ENCODE results near the gene TTLL9. TPM values are rescaled to one million over a fixed set of nuclear protein-coding genes. Genes with fewer than 3 reads are reported as not detected.

The TTLL9 gene, protein sequence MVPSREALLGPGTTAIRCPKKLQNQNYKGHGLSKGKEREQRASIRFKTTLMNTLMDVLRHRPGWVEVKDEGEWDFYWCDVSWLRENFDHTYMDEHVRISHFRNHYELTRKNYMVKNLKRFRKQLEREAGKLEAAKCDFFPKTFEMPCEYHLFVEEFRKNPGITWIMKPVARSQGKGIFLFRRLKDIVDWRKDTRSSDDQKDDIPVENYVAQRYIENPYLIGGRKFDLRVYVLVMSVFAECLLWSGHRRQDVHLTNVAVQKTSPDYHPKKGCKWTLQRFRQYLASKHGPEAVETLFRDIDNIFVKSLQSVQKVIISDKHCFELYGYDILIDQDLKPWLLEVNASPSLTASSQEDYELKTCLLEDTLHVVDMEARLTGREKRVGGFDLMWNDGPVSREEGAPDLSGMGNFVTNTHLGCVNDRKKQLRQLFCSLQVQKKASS
- total RNA-seq (ENCODE audit: low replicate concordance) = 0.17 and 3.4 TPM in 2 replicates
- long read RNA-seq = 0 reads

DNA sequence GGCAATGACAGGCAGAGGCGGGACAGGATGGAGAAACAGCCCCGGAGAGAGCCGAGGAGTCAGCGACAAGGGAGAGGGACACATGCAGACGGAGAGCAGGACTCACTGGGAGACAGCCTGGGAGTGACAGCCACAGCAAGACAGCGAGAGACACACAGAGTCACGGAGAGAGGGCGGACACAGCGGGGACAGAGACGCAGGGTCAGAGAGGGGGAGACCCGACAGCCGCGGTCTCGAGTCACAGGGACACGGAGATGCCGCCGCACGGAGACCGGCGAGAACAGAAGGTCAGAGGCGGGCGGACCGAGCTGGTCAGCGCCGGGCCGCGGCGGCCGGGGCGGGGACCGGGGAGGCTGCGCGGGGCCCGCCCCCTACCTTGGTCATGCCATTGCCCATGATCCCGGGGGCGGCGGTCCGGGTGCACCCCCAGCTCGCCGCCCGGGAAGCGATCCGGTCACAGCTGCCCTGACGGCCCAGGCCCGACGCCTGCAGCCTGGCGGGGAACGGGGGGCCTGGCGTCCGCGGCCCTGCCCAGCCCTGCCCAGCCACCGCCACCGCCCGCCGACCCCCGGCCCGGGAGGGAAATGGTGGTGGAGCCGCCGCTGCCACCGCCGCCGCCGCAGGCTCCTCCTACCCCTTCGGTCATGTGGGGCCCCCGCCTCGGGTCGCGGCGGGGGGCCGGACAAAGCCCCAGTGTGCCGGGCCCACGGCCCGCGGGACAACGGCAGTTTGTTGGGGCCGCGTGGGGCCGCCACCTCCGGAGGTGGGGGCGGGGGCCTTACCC lies at the start of gene TTLL9, which contains the start of gene DUSP15:
TSS of gene TTLL9 (plus strand) at position 693 of the 784 bp plus-strand sequence. CDS start 493 bp downstream, outside the sequence.
TSS of gene DUSP15 (minus strand) at position 586 of the 784 bp plus-strand sequence. CDS start at position 396, 190 bp downstream.
- H3K27ac Mint-ChIP-seq = peak within 1 kb of the TSS; percentile 79
- peaks cover 17% of the 10 kb centered on the region for H3K4me1 Mint-ChIP-seq (ENCODE audit: unreplicated experiment)
- H3K27me3 Mint-ChIP-seq = peaks cover 57% of the 10 kb centered on the region
- no peaks in the 10 kb centered on the region for H3K36me3 Mint-ChIP-seq
- DNase-seq (ENCODE audit: extremely low spot score, unreplicated experiment) = no peak
- TF ChIP-seq, protein P1, sequence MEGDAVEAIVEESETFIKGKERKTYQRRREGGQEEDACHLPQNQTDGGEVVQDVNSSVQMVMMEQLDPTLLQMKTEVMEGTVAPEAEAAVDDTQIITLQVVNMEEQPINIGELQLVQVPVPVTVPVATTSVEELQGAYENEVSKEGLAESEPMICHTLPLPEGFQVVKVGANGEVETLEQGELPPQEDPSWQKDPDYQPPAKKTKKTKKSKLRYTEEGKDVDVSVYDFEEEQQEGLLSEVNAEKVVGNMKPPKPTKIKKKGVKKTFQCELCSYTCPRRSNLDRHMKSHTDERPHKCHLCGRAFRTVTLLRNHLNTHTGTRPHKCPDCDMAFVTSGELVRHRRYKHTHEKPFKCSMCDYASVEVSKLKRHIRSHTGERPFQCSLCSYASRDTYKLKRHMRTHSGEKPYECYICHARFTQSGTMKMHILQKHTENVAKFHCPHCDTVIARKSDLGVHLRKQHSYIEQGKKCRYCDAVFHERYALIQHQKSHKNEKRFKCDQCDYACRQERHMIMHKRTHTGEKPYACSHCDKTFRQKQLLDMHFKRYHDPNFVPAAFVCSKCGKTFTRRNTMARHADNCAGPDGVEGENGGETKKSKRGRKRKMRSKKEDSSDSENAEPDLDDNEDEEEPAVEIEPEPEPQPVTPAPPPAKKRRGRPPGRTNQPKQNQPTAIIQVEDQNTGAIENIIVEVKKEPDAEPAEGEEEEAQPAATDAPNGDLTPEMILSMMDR (conservative IDR thresholded peaks at IDR 0.05) = no peak
- H3K4me3 Mint-ChIP-seq = peak within 1 kb of the TSS; percentile 94
- no peaks in the 10 kb centered on the region for H3K9me3 Mint-ChIP-seq

DNA sequence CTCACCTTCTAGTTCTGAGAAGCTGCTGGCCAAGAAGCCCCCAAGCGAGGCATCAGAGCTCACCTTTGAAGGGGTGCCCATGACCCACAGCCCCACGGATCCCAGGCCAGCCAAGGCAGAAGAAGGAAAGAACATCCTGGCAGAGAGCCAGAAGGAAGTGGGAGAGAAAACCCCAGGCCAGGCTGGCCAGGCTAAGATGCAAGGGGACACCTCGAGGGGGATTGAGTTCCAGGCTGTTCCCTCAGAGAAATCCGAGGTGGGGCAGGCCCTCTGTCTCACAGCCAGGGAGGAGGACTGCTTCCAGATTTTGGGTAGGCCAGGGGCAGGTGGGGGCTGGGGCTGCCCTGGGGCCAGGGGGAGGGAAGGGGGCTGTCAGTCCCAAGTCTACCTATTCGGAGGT lies 49.0 kb upstream of the TTLL9 start:
- no peak overlapping the region for H3K27ac Mint-ChIP-seq
- no peaks in the 10 kb centered on the region for H3K36me3 Mint-ChIP-seq
- no peak overlapping the region for H3K4me3 Mint-ChIP-seq
- peaks cover 9% of the 10 kb centered on the region for H3K27me3 Mint-ChIP-seq
- no peaks in the 10 kb centered on the region for H3K9me3 Mint-ChIP-seq
- TF ChIP-seq, protein P1 (conservative IDR thresholded peaks at IDR 0.05) = no peak
- peaks cover 6% of the 10 kb centered on the region for H3K4me1 Mint-ChIP-seq (ENCODE audit: unreplicated experiment)
- DNase-seq (ENCODE audit: extremely low spot score, unreplicated experiment) = no peak

DNA sequence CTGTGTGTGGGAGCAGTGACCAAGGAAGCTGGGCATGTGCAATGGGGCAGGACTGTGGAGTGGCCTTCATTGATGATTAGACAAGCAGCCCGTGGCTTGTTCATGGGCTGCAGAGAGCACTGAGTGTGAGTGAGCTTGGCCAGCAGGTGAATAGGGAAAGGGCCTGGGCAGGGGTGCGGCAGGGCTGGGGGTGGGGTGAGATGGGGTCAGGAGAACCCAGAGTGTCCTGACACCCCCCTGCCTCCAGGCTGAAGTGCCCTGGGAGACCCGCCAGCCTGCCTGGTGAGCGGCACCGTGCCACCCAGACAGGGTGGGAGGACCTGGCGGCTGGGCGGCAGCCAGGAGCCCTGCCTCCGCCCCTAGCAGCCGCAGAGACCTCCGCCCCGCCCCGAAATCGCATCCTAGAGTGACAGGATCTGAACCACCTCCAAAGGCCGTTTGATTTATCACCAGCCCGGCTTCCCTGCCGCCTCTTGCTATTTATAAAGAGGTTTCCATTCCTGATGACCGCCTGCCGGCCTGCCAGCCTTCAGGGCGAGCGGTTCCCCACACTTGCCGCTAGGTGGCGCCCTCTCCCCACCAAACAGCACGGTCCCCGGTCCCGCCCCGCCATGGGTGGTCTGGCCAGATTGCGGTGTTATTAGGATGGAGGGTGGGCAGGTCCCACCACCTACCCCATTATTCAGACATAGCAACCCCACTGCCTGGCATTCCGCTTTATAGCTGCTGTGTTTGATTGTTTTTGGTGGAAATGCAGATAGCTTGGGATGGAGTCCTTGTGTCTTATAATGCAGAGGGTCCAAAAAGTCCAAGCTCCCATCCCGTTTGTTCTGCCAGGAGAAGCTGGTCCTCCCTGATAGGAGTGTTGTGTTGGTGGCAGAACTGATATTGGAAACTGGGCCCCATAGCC lies 47.8 kb upstream of the TTLL9 start:
- peaks cover 6% of the 10 kb centered on the region for H3K27me3 Mint-ChIP-seq
- H3K4me1 Mint-ChIP-seq (ENCODE audit: unreplicated experiment) = peaks cover 6% of the 10 kb centered on the region
- no peak overlapping the region for H3K4me3 Mint-ChIP-seq
- peak; percentile 94 for DNase-seq (ENCODE audit: extremely low spot score, unreplicated experiment)
- H3K36me3 Mint-ChIP-seq = no peaks in the 10 kb centered on the region
- H3K27ac Mint-ChIP-seq = peak overlapping the region; percentile 20
- H3K9me3 Mint-ChIP-seq = no peaks in the 10 kb centered on the region
- TF ChIP-seq, protein P1 (conservative IDR thresholded peaks at IDR 0.05) = peak; percentile 100

DNA sequence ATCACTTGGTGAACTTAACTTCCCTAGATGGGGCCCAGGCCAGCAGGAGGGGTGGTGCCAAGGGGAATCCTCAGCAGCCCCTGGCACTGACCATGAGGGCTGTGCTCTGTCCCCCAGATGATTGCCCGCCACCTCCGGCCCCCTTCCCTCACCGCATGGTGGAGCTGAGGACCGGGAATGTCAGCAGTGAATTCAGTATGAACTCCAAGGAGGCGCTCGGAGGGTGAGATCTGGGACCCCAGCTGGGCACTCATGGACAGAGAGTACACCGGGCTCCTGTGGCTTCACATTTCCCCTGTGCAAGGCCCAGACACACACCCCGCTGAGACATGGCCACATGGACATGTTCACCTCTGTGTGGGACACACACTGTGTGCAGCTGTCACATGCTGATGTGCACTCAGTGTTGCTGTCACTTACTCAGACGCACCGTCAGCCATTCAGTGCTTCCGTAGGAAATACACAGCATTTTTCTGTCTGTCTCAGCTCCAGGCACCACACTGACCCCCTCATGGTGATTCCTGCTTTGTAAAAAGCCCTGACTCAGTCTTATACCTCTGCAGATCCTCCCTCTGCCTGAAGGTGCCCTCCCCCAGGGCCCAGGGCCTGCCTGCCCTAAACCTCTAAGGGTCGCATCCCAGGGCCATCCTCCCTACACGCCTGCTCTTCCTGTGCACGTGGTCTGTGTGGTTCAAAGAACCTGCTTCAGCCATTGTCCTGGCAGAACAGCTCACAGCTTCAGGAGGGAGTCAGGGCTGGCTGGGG lies 46.9 kb upstream of the TTLL9 start:
- no peaks in the 10 kb centered on the region for H3K36me3 Mint-ChIP-seq
- H3K4me3 Mint-ChIP-seq = no peak overlapping the region
- H3K4me1 Mint-ChIP-seq (ENCODE audit: unreplicated experiment) = peaks cover 6% of the 10 kb centered on the region
- H3K9me3 Mint-ChIP-seq = no peaks in the 10 kb centered on the region
- TF ChIP-seq, protein P1 (conservative IDR thresholded peaks at IDR 0.05) = no peak
- H3K27ac Mint-ChIP-seq = no peak overlapping the region
- DNase-seq (ENCODE audit: extremely low spot score, unreplicated experiment) = no peak
- H3K27me3 Mint-ChIP-seq = peaks cover 6% of the 10 kb centered on the region
